Neural progenitor cell (in vitro differentiated cells): ENCODE data around the gene GNB4.

Source experiments
- CTCF ChIP-seq: fragments of 200-600 bp; sonication (generic); IDR thresholded peaks from 2 replicates; pipeline ENCODE4 v1.5.1; 2017; ENCODE audit warnings: antibody characterized with exemption, mild to moderate bottlenecking
- EZH2 ChIP-seq: fragments of 200-600 bp; sonication (generic); IDR thresholded peaks from 2 replicates; pipeline ENCODE4 v1.6.1; 2017; ENCODE audit warnings: antibody characterized with exemption, mild to moderate bottlenecking, moderate library complexity
- EZH2phosphoT487 ChIP-seq: fragments of 200-600 bp; sonication (generic); IDR thresholded peaks from 2 replicates; pipeline ENCODE4 v1.6.1; 2017; ENCODE audit warnings: antibody characterized with exemption

- peak; percentile 54 for TF ChIP-seq CTCF
- no peak for TF ChIP-seq EZH2phosphoT487
- TF ChIP-seq EZH2, result no peak
Measured at GRCh38 chr3:179446501-179446900, 4.8 kb downstream of the GNB4 start.
